ENCODE measurements around the gene WDFY2. TPM values are rescaled to one million over a fixed set of nuclear protein-coding genes. Genes with fewer than 3 reads are reported as not detected.

WDFY2 gene
- total RNA-seq, 1 experiment from 2014 or later: 26.4 TPM

DNA sequence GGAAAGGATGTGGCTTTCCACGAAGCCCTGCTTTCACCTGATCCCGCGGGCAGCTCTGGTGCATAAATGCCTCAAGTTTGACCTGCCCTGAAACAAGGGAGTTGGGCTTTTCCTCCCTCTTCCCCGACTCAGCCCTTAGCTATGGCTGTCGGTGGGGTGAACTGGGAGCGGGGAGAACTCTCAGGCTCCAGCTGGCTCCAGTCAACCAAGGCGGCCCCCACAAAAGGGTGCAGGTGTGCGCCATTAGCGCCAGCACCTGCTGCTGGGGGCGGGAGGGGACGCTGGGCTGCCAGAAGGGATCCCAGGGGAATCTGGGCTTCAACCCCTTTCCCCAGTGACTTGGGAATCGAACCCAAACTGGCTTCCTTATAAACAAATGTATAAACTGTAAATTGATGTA lies 226.8 kb downstream of the WDFY2 start:
- H3K18ac ChIP-seq (ENCODE audit: insufficient read length, low read depth, low read length): no peak overlapping the region
- Mint-ChIP-seq H3K9me3 (no peaks in the 10 kb centered on the region), H3K4me1 (peaks cover 9 to 15% of the 10 kb centered on the region in 2 experiments), H3K27me3 (ENCODE audit: low read depth) (peaks cover 2% of the 10 kb centered on the region), H3K4me3 (no peak overlapping the region), H3K36me3 (ENCODE audit: insufficient read depth in 1 of 3, low read depth in 3 of 3) (no peaks in the 10 kb centered on the region), H3K27ac (no peak overlapping the region; a peak in 1 of 7 replicates)
- no CpG with 5 or more reads among the region's 12 CpGs for WGBS (ENCODE audit: extremely low coverage, insufficient read length, low lambda C conversion rate)
- no peak for TF ChIP-seq CTCF (conservative IDR thresholded peaks at IDR 0.05)
- no peaks in the 10 kb centered on the region for H3K79me1 ChIP-seq (ENCODE audit: insufficient read depth, low read depth, low read length, poor library complexity, severe bottlenecking)
- no peak overlapping the region for H3K9ac ChIP-seq (ENCODE audit: extremely low read depth, insufficient read length, low read length)
- DNase-seq: no peak
- H3K27ac ChIP-seq (ENCODE audit: insufficient read length, low read depth, low read length): no peak overlapping the region
- no peak overlapping the region for H2AK5ac ChIP-seq (ENCODE audit: insufficient read length, low read length)
- H3K4me1 ChIP-seq (ENCODE audit: insufficient read depth, low read length): no peaks in the 10 kb centered on the region; the same call in 1 of the 2 replicates
- H3K9me3 ChIP-seq (ENCODE audit: control insufficient read depth, low read depth, low read length): no peaks in the 10 kb centered on the region
- H2BK20ac ChIP-seq (ENCODE audit: low read depth, low read length, poor library complexity, severe bottlenecking): no peak overlapping the region
- no peaks in the 10 kb centered on the region for H3K79me2 ChIP-seq (ENCODE audit: insufficient read depth, low read length)
- H2BK12ac ChIP-seq (ENCODE audit: insufficient read length, low read depth, low read length): no peak overlapping the region
- H3K23me2 ChIP-seq (ENCODE audit: insufficient read length, low read depth, low read length, poor library complexity, severe bottlenecking): no peaks in the 10 kb centered on the region
- no peak overlapping the region for H3K4ac ChIP-seq (ENCODE audit: low read depth, low read length)
- H4K91ac ChIP-seq (ENCODE audit: insufficient read length, low read depth, low read length): no peak overlapping the region
- H2AFZ ChIP-seq (ENCODE audit: low read length): no peak overlapping the region
- H3K4me2 ChIP-seq (ENCODE audit: insufficient read depth, insufficient read length, low read length): no peak overlapping the region
- no peak overlapping the region for H2BK5ac ChIP-seq (ENCODE audit: insufficient read length, low read length)
- no peak overlapping the region for H3T11ph ChIP-seq (ENCODE audit: low read length)
- no peaks in the 10 kb centered on the region for H4K20me1 ChIP-seq (ENCODE audit: control insufficient read depth, insufficient read depth, insufficient read length)
- no peaks in the 10 kb centered on the region for H3K27me3 ChIP-seq (ENCODE audit: insufficient read depth, low read length)
- no peak overlapping the region for H4K8ac ChIP-seq (replicated peaks; ENCODE audit: insufficient read length, low read depth, low read length)
- no peak overlapping the region for H2BK15ac ChIP-seq (ENCODE audit: low read depth, low read length)
- no peak overlapping the region for H4K5ac ChIP-seq (ENCODE audit: insufficient read length, low read depth, low read length)
- no peak overlapping the region for H2BK120ac ChIP-seq (ENCODE audit: low read depth, low read length, poor library complexity, severe bottlenecking)
- no peak overlapping the region for H3K14ac ChIP-seq (ENCODE audit: insufficient read depth, low read length)
- H3K23ac ChIP-seq (ENCODE audit: insufficient read length, low read depth, low read length): no peak overlapping the region
- H3K56ac ChIP-seq (ENCODE audit: insufficient read length, low read depth, low read length): no peak overlapping the region
